Transverse colon (tissue), 4 donors: ENCODE data around the gene TTC36. TPM values are rescaled to one million over a fixed set of nuclear protein-coding genes. Genes with fewer than 3 reads are reported as not detected.

Experiments used
- DNase-seq: peaks from one replicate; pipeline ENCODE4 v3.0.0-alpha.2; 2019
- H3K27ac ChIP-seq, 4 donors: fragments of 200-600 bp; sonication (generic); 2 replicates each; pipeline ENCODE4 v1.5.1; 2016 to 2018; ENCODE audit warnings: inconsistent platforms in 4 of 4
- H3K27me3 ChIP-seq: fragments of 200-600 bp; sonication (generic); 2 replicates; pipeline ENCODE4 v1.5.1; 2017; ENCODE audit warnings: inconsistent platforms
- H3K36me3 ChIP-seq, 4 donors: fragments of 200-600 bp; sonication (generic); 2 replicates each; pipeline ENCODE4 v1.5.1; 2017 to 2019; ENCODE audit warnings: inconsistent platforms in 4 of 4
- H3K4me1 ChIP-seq, 4 donors: fragments of 200-600 bp; sonication (generic); 2 replicates each; pipeline ENCODE4 v1.5.1; 2017 to 2020; ENCODE audit warnings: inconsistent platforms in 4 of 4
- H3K4me3 ChIP-seq, 4 donors: fragments of 200-600 bp; sonication (generic); 1 replicate in 1 of 4; 2 replicates in 3 of 4; pipeline versions ENCODE4 v1.5.1 to v1.6.1; 2017 to 2019; ENCODE audit warnings: inconsistent platforms in 4 of 4
- H3K9me3 ChIP-seq, 2 donors: fragments of 200-600 bp; sonication (generic); 2 replicates each; pipeline ENCODE4 v1.5.1; 2017 to 2019; ENCODE audit warnings: inconsistent platforms in 2 of 2
- EP300 ChIP-seq: sonication (generic); formaldehyde crosslinking; IDR thresholded peaks from one replicate; pipeline ENCODE4 v1.6.1; 2017; ENCODE audit warnings: antibody characterized with exemption, low read depth
- POLR2A ChIP-seq: fragments of 450-650 bp; IDR thresholded peaks from one replicate; pipeline ENCODE4 v1.6.1; 2016; ENCODE audit warnings: antibody characterized with exemption, mild to moderate bottlenecking, moderate library complexity
- POLR2AphosphoS5 ChIP-seq, 3 donors: sonication (generic); formaldehyde crosslinking; IDR thresholded peaks; one replicate each; pipeline ENCODE4 v1.6.1; 2016; ENCODE audit warnings: antibody characterized with exemption in 3 of 3
- WGBS, 2 donors: methylation state at CpG; one replicate each; pipeline ENCODE4 v1.1.5; 2018; ENCODE audit warnings: low coverage in 1 of 2; 5-methylcytosine and 5-hydroxymethylcytosine counted together
- in situ Hi-C, 4 donors: fragments of 200-750 bp; cut with MboI; loops; one replicate each; pipeline versions ENCODE4 v1.15.0 to v1.15.1; 2017; ENCODE audit warnings: low sequenced_read_pairs in 3 of 4, low pct_ligation_motif_present in 1 of 4, low pct_unique_long_range_greater_than_20kb in 1 of 4
- intact Hi-C: fragments of 100-400 bp; cut with DNase I; formaldehyde crosslinking; loops from one replicate; pipeline ENCODE4 v1.15.1; 2023; ENCODE audit warnings: low total_unique reads
- total RNA-seq, 4 donors: library from RNA; depleted of rRNA; stranded (reverse); fragments of >200 nt; gene quantifications; one replicate each; pipeline ENCODE4 v1.1.0, GENCODE V29; 2016
- TF ChIP-seq, protein P1 (sequence below), 5 experiments: fragments of 200-600 bp in 3 of 5; fragments of 450-650 bp in 2 of 5; sonication (generic) in 3 of 5; IDR thresholded peaks; 1 replicate in 2 of 5; 2 replicates in 3 of 5; pipeline ENCODE4 v1.5.1; 2016 to 2017; ENCODE audit warnings: antibody characterized with exemption in 5 of 5, inconsistent platforms in 3 of 5, mild to moderate bottlenecking in 2 of 5, moderate library complexity in 1 of 5

The TTC36 gene
- total RNA-seq, 4 donors from 2014 or later = 2.2 to 17.9 TPM; not detected in 2

DNA sequence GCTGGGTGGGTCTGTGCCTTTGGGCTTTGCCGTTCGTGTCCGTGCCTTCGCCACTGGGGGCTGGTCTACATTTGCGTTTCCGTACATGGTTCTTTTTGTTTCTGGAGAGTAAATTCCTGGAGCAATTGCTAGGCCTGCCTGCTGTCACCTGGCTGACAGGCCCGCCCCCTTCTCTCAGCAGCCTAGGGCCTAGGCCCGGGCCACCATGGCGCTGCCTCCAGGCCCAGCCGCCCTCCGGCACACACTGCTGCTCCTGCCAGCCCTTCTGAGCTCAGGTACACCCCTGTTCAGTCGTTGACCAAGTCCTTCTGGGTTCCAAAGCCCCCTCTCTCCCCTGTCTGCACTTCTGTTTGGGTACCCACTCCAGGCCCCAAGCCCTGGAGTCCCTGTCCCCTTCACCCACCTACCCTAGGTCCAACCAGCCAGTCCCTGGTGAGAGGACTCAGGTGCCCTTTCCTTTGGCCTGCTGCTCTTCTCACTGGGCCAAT is 4.4 kb downstream of the TTC36 start:
- intact Hi-C loops (no loop called here), in situ Hi-C loops (no loop called here)
- Histone ChIP-seq H3K27me3 (no peaks in the 10 kb centered on the region), H3K9me3 (no peaks in the 10 kb centered on the region), H3K4me1 (peaks cover 9 to 27% (median 23%) of the 10 kb centered on the region in 4 donors), H3K36me3 (no peaks in the 10 kb centered on the region), H3K27ac (peak overlapping the region in 3 of 4 donors; percentile 76 to 86 (median 83)), H3K4me3 (peak overlapping the region; percentile 64 to 84 (median 68))
- WGBS, 2 donors = 22% methylated on average over 12 of the region's 12 CpGs; no CpG with 5 or more reads in 1 of the 2 donors
- no peak for DNase-seq
- TF ChIP-seq POLR2A = no peak
- no peak for TF ChIP-seq POLR2AphosphoS5 (IDR thresholded peaks at IDR 0.05)
- TF ChIP-seq EP300 = no peak
- TF ChIP-seq, protein P1, sequence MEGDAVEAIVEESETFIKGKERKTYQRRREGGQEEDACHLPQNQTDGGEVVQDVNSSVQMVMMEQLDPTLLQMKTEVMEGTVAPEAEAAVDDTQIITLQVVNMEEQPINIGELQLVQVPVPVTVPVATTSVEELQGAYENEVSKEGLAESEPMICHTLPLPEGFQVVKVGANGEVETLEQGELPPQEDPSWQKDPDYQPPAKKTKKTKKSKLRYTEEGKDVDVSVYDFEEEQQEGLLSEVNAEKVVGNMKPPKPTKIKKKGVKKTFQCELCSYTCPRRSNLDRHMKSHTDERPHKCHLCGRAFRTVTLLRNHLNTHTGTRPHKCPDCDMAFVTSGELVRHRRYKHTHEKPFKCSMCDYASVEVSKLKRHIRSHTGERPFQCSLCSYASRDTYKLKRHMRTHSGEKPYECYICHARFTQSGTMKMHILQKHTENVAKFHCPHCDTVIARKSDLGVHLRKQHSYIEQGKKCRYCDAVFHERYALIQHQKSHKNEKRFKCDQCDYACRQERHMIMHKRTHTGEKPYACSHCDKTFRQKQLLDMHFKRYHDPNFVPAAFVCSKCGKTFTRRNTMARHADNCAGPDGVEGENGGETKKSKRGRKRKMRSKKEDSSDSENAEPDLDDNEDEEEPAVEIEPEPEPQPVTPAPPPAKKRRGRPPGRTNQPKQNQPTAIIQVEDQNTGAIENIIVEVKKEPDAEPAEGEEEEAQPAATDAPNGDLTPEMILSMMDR (IDR thresholded peaks at IDR 0.05) = no peak

DNA sequence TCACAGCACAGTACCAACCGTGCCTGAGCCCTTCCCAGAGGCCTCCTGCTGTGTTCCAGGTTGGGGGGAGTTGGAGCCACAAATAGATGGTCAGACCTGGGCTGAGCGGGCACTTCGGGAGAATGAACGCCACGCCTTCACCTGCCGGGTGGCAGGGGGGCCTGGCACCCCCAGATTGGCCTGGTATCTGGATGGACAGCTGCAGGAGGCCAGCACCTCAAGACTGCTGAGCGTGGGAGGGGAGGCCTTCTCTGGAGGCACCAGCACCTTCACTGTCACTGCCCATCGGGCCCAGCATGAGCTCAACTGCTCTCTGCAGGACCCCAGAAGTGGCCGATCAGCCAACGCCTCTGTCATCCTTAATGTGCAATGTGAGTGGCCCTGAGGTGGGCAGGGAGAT is 4.8 kb downstream of the TTC36 start:
- H3K27ac ChIP-seq = peak overlapping the region in 2 of 4 donors; percentile 76 to 86
- WGBS, 2 donors = 75 to 89% methylated on average over 4 to 7 of the region's 10 CpGs
- intact Hi-C loops = no loop called here

DNA sequence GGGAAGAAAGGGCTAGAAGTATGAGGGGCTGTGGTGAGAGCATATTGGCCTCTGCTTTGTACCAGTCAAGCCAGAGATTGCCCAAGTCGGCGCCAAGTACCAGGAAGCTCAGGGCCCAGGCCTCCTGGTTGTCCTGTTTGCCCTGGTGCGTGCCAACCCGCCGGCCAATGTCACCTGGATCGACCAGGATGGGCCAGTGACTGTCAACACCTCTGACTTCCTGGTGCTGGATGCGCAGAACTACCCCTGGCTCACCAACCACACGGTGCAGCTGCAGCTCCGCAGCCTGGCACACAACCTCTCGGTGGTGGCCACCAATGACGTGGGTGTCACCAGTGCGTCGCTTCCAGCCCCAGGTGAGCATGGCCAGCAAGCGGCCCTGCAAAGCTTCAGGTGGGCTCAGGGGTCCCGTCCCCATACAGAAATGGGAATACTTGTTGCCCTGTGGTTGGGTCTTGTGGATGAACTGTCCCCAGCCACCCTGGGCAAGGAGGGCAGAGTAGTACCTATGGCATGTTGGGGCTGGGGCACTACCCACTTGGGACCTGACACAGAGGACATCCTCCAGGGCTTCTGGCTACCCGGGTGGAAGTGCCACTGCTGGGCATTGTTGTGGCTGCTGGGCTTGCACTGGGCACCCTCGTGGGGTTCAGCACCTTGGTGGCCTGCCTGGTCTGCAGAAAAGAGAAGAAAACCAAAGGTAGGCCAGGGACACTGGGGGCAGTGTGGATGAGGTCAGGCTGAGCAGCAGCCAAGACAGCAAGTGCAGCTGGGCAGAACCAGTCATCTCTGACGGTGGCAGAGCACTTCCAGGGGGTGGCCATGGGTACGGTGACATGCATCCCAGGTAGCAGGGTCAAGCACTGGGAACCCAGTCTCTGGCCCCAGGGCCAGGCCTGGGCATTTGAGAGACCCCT is 5.8 kb downstream of the TTC36 start:
- H3K4me1 ChIP-seq = peaks cover 9 to 25% (median 21%) of the 10 kb centered on the region in 4 donors
- in situ Hi-C loops (no loop called here), intact Hi-C loops (no loop called here)
- no peak for DNase-seq
- no peaks in the 10 kb centered on the region for H3K9me3 ChIP-seq
- H3K27me3 ChIP-seq = no peaks in the 10 kb centered on the region
- peak overlapping the region in 1 of 4 donors; percentile 36 for H3K27ac ChIP-seq
- 90% methylated on average over 16 of the region's 19 CpGs; no CpG with 5 or more reads in 1 of the 2 donors for WGBS, 2 donors
- no peaks in the 10 kb centered on the region for H3K36me3 ChIP-seq
- TF ChIP-seq POLR2AphosphoS5 (IDR thresholded peaks at IDR 0.05) (no peak), EP300 (no peak), POLR2A (no peak)
- TF ChIP-seq, protein P1 (IDR thresholded peaks at IDR 0.05) = no peak
- no peak overlapping the region for H3K4me3 ChIP-seq

More for the DNA sequence above, 4.8 kb downstream of the TTC36 start:
- H3K27me3 ChIP-seq = no peaks in the 10 kb centered on the region
- no peaks in the 10 kb centered on the region for H3K36me3 ChIP-seq
- in situ Hi-C loops = no loop called here
- H3K4me1 ChIP-seq = peaks cover 9 to 25% (median 21%) of the 10 kb centered on the region in 4 donors
- peak overlapping the region in 1 of 4 donors; percentile 66 for H3K4me3 ChIP-seq
- no peak for DNase-seq
- no peaks in the 10 kb centered on the region for H3K9me3 ChIP-seq
- TF ChIP-seq EP300 (no peak), POLR2A (no peak), POLR2AphosphoS5 (IDR thresholded peaks at IDR 0.05) (no peak)
- TF ChIP-seq, protein P1 (IDR thresholded peaks at IDR 0.05) = no peak
